Activated naive CD4-positive, alpha-beta T cell treated with anti-CD3 and anti-CD28 coated beads, Interleukin-2, amount 50 U/mL, for 24 hours (primary cell): ENCODE data around the gene TAF4.

ENCODE experiments used
- H3K27ac Mint-ChIP-seq: one replicate; pipeline ENCODE4 v1.8.0; 2021; ENCODE audit warnings: mild to moderate bottlenecking, mixed read lengths
- H3K27me3 Mint-ChIP-seq: one replicate; pipeline ENCODE4 v1.8.0; 2021; ENCODE audit warnings: mixed read lengths
- H3K36me3 Mint-ChIP-seq: one replicate; pipeline ENCODE4 v1.8.0; 2021; ENCODE audit warnings: mixed read lengths
- H3K4me1 Mint-ChIP-seq: one replicate; pipeline ENCODE4 v1.8.0; 2021; ENCODE audit warnings: mixed read lengths
- H3K4me3 Mint-ChIP-seq: one replicate; pipeline ENCODE4 v1.8.0; 2021; ENCODE audit warnings: mild to moderate bottlenecking, mixed read lengths
- H3K9me3 Mint-ChIP-seq: one replicate; pipeline ENCODE4 v1.8.0; 2021; ENCODE audit warnings: mixed read lengths

TAF4 gene

DNA sequence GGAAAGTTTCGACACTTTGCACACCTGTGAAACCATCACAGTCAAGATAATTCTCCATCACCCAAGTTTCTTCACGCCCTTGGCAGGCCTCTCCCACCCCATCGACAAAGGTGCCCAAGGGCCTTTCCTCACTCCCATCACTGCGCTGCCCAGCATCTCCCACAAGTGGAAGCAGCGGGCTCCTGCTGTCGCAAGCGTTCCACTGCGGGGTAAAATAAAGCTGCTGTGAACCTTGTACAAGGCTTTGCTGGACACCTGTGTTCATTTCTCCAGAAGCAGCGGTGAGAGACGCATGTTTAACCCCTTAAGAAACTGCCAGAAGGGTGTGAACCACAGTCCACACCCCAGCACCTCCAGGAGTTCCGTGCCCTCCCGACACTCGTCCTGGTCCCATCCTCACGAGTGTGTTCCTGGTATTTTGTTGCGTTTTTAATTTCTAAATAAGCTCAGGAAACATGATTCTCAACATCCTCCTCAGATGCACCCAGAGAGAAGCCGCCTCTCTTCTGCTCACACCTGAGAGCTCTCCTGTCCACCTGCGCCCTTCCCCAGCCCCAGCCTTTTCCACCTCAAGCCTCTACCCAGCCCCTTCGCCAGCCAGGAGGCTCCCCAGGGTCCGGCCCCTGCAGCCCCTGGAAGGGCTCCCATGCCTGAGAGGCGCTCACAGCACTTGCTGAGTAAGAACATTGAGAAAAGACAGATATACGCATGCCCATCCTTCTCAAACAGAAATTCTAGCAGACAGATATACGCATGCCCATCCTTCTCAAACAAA lies 97.5 kb downstream of the TAF4 start:
- H3K27ac Mint-ChIP-seq, result no peak overlapping the region
- no peak overlapping the region for H3K4me3 Mint-ChIP-seq
- peaks cover 9% of the 10 kb centered on the region for H3K36me3 Mint-ChIP-seq
- peaks cover 10% of the 10 kb centered on the region for H3K27me3 Mint-ChIP-seq
- H3K4me1 Mint-ChIP-seq, result no peaks in the 10 kb centered on the region
- H3K9me3 Mint-ChIP-seq, result peaks cover 4% of the 10 kb centered on the region

DNA sequence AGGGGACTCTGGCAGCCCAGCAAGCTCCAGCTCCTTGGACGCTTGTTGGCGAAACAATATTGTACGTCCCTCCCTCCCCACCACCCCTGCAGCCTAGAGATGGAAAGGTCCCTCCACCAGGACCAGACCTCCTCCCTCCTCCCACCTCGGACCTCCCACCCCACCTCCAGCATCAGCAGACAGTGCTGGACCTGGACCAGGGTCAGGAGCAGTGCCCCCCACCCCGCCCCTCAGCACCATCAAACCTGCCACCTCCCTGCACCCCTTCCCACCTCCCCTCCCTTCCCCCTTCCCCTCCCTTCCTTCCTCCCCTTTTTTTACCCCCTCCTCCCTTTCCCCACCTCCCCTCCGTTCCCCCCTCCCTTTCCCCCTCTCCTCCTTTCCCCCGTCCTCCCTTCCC lies 98.4 kb downstream of the TAF4 start:
- peaks cover 4% of the 10 kb centered on the region for H3K9me3 Mint-ChIP-seq
- H3K27me3 Mint-ChIP-seq, result peaks cover 10% of the 10 kb centered on the region
- H3K4me1 Mint-ChIP-seq, result no peaks in the 10 kb centered on the region
- H3K4me3 Mint-ChIP-seq, result no peak overlapping the region
- H3K36me3 Mint-ChIP-seq, result peaks cover 2% of the 10 kb centered on the region
- H3K27ac Mint-ChIP-seq, result no peak overlapping the region

DNA sequence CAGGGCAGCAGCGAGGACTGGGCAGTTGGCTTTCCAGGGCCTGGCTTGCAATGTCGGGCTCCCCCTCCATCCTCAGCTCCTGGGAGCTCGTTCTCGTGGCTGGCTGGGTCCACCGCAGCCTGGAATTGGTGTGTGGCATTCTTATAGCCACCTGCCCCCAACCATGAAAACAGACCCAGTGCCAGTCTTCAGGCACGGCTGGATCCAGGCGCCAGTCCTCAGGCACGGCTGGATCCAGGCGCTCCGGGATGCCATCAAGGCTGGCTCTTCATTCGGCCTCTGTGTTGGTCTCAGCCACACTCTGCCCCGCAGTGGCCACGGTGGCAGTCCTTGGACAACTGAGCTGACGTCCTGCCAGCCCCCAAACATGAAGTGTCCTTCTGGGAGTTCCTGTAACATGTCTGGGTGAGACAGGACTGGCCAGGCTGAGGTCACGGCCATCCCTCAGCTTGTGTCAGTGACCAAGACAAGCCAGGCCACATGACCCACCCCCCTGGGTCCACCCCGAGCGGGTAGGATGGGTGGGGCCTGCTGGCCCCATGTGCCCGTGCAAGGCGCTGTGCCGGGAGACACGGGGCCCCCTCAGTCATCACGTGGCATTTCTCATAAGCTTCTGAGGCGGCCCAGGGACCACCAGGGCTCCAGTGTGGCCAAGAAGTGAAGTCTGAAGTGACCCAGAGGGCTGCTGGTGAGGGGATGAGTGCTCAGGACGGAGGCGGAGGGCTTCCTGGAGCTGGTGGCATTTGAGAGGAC lies 99.0 kb downstream of the TAF4 start:
- peaks cover 10% of the 10 kb centered on the region for H3K27me3 Mint-ChIP-seq
- H3K4me1 Mint-ChIP-seq, result no peaks in the 10 kb centered on the region
- no peak overlapping the region for H3K4me3 Mint-ChIP-seq
- peaks cover 3% of the 10 kb centered on the region for H3K36me3 Mint-ChIP-seq
- H3K27ac Mint-ChIP-seq, result no peak overlapping the region
- H3K9me3 Mint-ChIP-seq, result peaks cover 4% of the 10 kb centered on the region

DNA sequence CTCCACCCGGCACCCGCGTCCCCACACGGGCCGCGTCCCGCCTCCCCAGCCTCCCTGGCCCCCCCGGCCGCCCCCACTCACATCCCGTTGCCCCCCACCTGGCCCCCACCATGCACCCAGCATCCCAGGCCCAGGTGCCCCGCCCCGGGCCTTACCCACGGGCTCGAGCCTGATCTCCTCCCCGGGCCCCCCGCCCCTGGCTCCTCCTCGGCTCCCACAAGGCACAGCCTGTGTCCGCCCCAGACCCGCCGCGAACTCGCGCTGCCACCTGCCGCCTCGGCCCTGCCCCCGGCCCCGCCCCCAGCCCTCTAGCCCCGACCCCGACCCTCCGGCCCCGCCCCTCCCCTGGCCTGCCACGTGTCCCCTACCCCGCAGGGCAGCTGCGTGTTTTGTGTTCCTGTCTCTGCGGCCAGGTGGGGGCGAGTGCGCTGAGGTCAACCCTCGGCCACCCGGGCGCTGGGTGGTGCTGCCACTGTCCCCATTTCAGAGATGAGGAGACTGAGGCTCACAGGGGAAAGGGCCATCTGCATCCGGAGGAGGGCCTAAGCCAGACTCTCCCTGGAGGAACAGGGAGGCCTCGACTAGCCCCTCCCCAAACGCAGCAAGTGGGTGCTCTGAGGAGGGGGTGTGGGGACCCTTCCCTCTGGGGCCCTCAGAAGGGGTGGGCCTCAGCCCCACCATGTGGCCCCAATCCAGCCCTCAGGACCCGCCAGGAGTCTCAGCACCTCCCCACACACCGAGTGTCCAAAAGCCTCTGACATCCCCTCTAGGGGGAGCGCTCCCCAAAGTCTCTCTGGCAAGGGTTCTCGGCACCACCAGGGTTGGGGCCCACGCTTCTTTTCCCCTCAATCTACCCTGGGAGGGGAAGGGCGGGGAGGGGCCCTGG lies 99.8 kb downstream of the TAF4 start:
- Mint-ChIP-seq H3K27me3 (peaks cover 10% of the 10 kb centered on the region), H3K27ac (no peak overlapping the region), H3K36me3 (peaks cover 3% of the 10 kb centered on the region), H3K9me3 (peaks cover 4% of the 10 kb centered on the region), H3K4me3 (no peak overlapping the region), H3K4me1 (no peaks in the 10 kb centered on the region)

DNA sequence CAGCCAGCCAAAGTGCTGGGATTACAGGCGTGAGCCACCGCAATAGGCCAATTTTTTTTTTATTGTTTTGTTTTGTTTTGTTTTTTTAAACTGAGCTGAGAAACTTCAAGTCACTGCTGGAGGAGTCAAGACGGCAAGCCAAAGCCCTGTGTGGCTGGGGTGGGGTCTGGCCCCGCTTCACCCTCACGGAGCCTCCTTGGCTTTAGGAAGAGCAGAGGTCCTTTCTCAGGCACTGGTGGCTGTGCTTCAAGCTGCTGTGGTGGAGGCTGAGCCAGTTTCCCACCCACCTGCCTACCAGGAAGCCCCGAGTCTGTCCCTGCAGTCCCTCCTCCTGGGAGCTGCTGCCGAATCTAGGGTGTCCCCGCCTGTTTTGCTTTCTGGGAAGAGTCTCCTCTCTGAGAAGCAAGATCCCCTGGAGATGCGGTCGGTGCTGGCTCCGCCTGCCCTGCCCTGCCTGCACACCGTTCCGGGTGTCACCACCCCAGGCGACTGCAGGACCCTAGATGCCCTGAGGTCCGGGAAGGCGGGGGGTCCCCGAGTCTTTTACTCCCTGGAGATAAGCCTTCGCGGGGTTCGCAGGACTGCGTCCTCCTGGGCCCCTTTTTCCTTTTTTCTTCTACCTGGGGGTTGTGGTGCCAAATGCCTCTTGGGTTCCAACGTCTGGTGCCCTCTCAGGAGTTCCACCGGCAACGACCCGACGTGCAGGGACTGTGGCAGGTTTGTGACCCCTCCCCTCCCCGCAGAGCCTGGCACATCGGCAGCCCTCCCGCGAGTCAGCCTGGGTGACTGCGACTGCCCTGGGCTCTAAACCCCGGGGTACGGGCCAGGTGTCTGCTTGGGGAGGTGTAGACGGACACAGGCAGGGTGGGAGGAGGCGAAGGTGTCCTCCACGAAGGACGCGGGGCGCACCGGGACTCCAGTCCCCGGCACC lies 100.7 kb downstream of the TAF4 start:
- Mint-ChIP-seq H3K27me3 (peaks cover 10% of the 10 kb centered on the region), H3K9me3 (no peaks in the 10 kb centered on the region), H3K4me1 (no peaks in the 10 kb centered on the region), H3K36me3 (peaks cover 3% of the 10 kb centered on the region), H3K4me3 (no peak overlapping the region), H3K27ac (no peak overlapping the region)

DNA sequence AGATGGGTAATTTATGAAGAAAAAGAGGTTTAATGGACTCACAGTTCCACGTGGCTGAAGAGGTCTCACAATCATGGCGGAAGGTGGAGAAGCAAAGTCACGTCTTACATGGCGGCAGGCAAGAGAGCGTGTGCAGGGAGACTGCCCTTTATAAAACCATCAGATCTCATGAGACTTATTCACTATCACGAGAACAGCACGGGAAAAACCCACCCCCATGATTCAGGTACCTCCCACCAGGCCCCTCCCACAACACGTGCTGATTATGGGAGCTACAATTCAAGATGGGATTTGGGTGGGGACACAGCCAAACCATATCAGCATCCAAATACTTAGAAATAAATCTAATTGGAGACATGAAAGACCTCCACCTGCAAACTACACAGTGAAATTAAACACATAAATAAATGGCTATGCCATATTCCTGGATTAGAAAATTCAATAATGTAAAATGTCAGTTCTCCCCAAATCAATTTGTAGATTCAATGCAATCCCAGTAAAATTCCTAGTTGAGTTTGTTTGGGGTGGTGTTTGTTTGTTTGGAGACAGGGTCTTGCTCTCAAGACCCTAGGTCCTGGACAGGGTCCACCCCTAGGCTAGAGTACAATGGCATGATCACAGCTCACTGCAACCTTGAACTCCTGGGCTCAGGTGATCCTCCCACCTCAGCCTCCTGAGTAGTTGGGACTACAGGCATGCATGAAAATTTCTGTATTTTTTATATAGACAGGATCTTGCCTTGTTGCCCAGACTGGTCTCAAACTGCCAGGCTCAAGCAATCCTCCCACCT lies 101.6 kb downstream of the TAF4 start:
- H3K27ac Mint-ChIP-seq, result no peak overlapping the region
- peaks cover 10% of the 10 kb centered on the region for H3K27me3 Mint-ChIP-seq
- no peak overlapping the region for H3K4me3 Mint-ChIP-seq
- H3K9me3 Mint-ChIP-seq, result no peaks in the 10 kb centered on the region
- no peaks in the 10 kb centered on the region for H3K4me1 Mint-ChIP-seq
- H3K36me3 Mint-ChIP-seq, result peaks cover 3% of the 10 kb centered on the region

DNA sequence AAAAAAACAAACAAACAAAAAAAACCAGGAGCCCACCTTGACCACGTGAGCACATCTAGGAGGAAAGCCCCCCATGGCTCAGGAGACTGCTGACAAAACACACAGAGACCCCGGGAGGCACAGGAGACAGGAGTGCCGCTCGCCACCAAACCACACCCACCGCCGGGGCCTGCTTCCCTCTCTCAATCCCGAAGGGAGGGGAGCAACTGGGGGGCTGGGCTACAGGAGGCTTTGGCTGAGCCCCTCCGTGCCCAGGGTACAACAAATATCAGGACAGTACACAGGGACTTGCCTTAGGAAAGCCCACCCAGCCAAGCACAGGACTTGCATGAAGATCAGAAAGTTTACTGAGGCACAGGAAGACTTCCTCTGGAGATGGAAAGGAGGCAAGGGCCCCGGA lies 102.5 kb downstream of the TAF4 start:
- Mint-ChIP-seq H3K27me3 (peaks cover 10% of the 10 kb centered on the region), H3K4me3 (no peak overlapping the region), H3K9me3 (no peaks in the 10 kb centered on the region), H3K36me3 (peaks cover 3% of the 10 kb centered on the region), H3K4me1 (no peaks in the 10 kb centered on the region), H3K27ac (no peak overlapping the region)

DNA sequence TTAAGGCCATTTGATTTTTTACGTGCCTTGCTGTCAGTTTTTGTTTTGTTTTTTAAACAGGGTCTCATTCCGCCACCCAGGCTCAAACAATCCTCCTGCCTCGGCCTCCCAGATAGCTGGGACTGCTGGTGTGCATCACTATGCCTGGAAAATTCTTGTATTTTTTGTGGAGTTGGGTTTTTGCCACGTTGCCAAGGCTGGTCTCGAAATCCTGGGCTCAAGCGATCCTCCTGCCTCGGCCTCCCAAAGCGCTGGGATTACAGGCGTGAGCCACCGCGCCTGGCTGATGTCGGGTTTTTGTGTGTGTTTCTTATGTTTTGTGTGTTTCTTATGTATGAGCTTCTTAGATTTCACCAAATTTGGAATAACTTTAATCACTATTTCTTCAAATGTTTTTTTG lies 104.8 kb downstream of the TAF4 start:
- H3K9me3 Mint-ChIP-seq, result no peaks in the 10 kb centered on the region
- no peaks in the 10 kb centered on the region for H3K4me1 Mint-ChIP-seq
- H3K27ac Mint-ChIP-seq, result no peak overlapping the region
- H3K4me3 Mint-ChIP-seq, result no peak overlapping the region
- peaks cover 9% of the 10 kb centered on the region for H3K27me3 Mint-ChIP-seq
- peaks cover 3% of the 10 kb centered on the region for H3K36me3 Mint-ChIP-seq

DNA sequence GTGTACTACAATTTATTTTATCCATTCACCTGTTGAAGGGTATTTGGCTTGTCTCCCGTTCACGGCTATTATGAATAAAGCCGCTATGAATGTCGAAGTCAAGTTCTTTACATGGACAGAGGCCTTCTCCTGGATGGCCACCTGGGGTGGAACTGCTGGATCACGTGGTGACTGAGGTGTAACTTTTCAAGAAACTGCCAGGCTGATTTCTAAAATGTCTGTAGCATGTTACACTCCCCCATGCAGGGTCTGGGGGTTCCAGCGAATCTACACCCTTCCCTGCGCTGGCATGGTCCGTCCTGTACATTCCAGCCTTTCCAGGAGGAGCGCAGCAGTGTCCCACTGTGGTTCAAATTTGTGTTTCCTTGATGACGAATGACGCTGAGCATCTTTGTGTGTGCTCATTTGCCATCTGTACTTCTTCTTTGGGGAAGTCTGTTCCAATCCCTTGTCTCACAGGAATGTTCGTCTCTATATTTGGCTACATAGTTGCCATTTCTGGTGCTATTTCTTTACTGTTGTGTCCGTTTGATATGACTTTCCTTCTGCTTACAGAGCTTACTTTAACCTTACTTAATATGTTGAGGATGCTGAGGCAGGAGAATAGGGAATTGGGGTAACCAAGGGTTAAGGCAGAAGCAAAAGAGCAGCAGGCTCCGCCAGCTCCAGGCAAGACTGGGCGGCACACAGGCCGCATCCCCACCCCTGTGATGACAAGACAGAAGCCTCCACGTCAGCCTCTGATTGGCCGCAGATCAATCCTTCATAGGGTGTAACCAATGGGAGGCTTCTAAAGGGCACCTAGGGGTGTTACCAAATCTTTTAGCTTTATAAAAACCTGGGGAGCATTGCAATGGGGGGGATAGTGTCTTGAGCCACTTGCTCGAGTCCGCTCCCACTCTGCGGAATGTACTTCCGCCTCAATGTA lies 106.6 kb downstream of the TAF4 start:
- no peaks in the 10 kb centered on the region for H3K9me3 Mint-ChIP-seq
- H3K36me3 Mint-ChIP-seq, result peaks cover 3% of the 10 kb centered on the region
- H3K27me3 Mint-ChIP-seq, result peaks cover 9% of the 10 kb centered on the region
- no peak overlapping the region for H3K27ac Mint-ChIP-seq
- H3K4me3 Mint-ChIP-seq, result no peak overlapping the region
- no peaks in the 10 kb centered on the region for H3K4me1 Mint-ChIP-seq

DNA sequence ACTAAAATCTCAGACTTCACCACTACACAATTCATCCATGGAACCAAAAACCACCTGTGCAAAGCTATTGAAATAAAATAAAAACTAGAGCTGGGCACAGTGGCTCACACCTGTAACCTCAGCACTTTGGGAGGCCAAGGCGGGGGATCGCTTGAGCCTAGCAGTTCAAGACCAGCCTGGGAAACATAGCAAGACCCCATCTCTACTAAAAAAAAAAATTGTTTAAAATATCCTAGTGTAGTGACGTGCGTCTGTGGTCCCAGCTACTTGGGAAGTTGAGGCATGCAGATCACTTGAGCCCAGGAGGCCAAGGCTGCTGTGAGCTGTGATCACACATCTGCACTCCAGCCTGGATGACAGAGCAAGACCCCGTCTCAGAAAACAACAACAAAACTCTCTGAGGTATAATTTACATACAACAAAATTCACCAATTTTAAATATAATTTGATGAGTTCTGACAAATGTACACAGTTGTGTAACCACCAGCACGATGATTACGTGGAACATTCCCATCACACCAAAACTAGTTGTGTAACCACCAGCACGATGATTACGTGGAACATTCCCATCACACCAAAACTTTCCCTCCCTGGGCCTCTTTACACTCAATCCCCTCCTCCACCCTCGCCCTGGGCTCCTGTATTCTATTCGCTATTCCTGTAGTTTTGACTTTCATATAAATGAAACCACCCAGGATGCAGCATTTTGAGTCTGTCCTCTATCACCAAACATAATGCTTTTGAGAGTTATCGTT lies 107.5 kb downstream of the TAF4 start:
- Mint-ChIP-seq H3K36me3 (peaks cover 3% of the 10 kb centered on the region), H3K27ac (no peak overlapping the region), H3K27me3 (peaks cover 7% of the 10 kb centered on the region), H3K9me3 (no peaks in the 10 kb centered on the region), H3K4me3 (no peak overlapping the region), H3K4me1 (no peaks in the 10 kb centered on the region)

DNA sequence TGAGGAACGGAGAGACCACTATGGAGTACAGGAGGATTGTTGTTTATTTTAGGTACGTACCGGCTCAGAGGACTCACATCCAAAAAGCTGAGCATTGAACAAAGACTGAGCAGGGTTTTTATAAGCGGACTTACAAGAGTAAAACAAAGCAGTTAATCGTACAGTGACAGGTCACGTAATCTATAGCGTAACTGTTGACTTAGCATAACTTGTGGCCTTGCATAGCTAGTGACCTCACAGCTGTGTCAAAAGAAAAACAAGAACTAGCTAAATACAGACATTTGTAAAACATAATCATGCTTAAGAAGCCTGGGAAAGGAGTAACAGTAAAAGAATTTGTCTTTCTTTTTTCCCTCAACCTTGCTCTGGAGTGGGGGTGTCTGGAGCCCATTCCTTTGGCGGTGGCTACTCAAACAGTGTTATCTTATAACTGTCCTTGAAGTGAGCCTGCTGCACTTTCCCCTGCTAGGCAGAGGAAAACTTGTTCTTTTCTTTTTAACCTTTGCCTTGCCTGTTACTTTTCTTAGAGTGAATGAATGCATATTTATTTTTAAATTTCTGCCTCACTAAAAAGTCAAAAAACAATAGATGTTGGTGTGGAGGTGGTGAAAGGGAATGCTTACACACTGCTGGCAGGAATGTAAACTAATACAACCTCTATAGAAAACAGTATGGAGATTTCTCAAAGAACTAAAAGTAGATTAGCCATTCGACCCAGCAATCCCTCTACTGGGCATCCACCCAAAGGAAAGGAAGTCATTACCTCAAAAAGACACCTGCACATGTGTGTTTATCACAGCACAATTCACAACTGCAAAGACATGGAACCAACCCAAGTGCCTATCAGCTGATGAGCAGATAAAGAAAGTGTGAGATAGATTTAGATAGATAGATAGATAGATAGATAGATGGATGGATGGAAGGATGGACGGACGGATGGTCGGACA lies 109.0 kb downstream of the TAF4 start:
- Mint-ChIP-seq H3K27ac (no peak overlapping the region), H3K9me3 (no peaks in the 10 kb centered on the region), H3K4me3 (no peak overlapping the region), H3K4me1 (no peaks in the 10 kb centered on the region), H3K36me3 (no peaks in the 10 kb centered on the region), H3K27me3 (peaks cover 9% of the 10 kb centered on the region)
